ENCODE measurements around the gene TCEA3.
A peak's percentile ranks its signal among the peaks of the same experiment; 100 is the strongest.

Gene TCEA3

GRCh38 chr1:23444596-23445390 is 20.2 kb upstream of the TCEA3 start:
- no peak for DNase-seq

GRCh38 chr1:23444104-23444533 is 19.6 kb upstream of the TCEA3 start:
- DNase-seq = peak; percentile 94

DNA sequence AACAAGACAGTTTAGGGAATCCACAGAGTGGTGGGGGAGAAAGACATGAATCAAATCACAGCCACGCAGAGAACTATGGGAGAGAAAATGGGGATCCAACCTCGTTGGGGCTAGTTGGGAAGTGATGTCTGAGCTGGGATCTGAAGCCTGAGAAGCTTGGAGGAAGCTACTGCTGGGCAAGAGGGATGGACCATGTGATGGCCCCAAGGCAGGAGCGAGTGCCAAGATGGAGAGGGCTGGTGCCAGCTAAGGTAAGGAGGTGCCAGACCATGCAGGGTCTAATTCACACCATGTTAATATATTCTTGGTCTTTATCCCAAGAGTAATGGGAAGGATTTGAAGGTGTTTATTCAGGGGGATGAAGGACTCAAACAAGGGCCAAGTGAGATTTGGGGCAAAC is 18.2 kb upstream of the TCEA3 start:
- no peak for DNase-seq

DNA sequence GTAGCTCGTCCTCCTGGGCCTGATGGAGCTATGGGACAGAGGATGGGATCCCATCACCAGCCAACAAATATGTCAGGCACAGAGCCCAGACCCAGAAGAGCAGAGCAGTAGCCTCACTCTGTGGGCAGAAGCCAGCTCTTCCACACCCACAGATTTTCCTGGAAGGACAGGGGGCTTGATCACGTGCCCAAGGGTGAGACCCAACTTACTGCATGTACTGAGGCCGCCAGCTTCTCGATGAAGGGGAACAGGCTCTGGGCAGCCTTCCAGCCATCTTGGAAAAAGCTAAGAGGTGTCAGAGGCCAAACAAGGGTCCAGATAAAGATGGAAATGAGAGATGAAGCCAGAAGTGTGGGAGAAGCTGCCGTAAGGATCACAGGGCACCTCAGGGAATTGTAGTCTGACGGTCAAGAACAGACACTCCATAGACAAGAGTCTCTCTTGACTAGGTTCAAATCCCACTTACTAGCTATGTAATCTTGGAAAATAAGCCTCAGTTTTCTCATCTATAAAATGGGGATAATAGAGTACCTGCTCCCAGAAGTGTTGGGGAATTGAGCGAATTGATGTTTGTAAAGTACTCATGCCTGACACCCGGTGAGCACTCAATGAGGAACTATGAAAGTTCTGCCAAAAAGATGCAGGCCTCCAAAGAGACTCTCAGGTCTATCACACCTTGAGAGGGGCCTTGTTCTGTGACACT is 17.0 kb upstream of the TCEA3 start:
- no peak for DNase-seq

DNA sequence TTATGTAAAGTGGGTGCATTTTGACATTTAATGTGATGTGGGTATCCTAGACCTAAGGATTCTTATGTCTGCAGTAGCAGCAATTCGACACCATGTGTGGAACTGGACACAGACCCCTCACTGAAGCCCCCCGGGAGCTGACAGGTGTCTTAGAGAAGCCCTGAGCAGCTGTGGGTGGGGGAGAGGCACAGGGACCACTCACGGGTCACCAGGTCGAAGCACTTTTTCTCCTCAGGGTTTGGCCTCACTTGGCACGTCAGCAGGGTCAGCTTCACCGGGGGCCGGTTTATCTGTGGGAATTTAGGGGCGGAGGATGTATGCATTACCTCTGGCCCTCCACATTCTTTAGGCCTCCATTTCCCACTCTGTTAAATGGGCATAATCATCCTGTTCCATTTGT is 14.0 kb upstream of the TCEA3 start:
- DNase-seq = no peak

- no peak for DNase-seq
Observed at GRCh38 chr1:23437355-23437664, 12.8 kb upstream of the TCEA3 start.

DNA sequence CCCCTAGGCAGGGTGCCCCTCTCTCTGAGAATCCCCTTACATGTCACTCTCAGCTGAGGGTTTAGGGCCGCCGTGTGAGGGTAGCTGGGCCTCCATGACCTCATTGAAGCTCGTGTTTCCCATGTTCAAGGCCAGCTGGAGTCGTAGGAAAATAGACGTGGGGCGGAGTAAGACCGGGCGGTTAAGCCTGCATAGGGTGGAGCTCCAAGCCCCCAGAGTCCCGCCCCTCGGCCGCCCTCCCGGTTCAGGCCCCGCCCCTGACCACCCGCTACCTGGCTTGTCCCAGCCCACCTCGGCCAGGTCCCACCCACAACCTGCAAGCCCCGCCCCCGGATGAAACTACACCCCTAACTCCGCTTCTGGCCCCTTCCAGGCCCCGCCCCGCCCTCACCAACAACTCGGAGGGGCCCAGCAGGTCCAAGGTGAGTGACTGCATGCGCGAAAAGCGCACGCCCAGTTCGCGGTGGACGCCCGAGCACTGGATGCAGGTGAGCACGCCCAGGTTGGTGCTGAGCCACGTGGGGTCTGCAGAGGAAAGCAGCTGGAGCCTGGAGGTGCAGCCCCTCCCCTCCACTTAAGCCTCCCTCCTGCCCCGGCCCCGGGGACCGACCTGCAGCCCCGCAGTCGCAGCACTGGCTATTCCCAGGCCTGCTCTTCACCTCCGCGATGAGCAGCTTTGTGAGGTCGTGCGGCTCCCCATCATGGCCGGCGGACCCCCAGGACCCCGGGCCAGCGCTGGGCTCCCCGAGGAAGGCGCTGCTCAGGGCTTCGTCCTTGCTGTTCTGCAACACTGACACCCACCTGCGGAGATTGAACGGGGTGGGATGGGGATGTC is 12.2 kb upstream of the TCEA3 start:
- no peak for DNase-seq

- DNase-seq = no peak
Observed at GRCh38 chr1:23434260-23434775, 9.8 kb upstream of the TCEA3 start.

DNA sequence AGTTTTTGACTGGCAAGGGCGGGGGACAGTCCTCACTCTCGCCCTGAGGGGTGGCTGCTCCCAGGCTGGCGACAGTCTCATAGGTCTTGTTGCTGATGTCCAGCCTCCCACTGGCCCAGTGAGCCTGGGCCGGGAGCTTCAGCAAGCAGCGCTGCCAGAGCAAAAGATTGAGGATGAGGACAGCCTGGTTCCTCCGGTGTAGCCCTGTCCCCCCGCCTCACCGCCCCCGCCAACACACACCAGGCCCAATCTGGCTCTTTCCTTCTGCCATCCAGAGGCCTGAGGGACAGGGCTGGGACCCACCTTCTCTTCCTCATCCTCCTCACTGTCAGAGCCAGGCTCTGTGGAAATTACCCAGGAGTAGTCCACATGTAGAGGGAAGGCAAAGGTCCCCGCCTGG is 8.6 kb upstream of the TCEA3 start:
- no peak for DNase-seq

DNA sequence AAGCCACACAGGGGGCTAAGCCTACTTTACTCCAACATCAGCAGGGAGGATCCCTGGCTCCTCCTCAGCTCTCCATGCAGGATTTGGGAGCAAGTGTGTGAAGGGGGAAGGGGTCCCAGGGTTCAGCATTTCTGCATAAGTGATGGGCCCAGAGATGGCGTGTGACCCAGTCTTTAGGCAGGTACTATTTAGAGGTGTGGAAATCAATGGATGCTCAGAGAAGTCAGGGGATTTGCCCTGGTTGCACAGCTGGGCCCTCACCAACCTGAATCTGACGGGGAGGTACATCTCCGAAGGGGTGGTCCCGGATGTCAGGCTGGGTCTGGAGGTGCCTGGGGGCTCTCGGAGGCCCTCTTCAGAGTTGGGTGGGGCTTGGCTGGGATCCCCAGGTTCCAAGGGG is 6.9 kb upstream of the TCEA3 start:
- DNase-seq = no peak

DNA sequence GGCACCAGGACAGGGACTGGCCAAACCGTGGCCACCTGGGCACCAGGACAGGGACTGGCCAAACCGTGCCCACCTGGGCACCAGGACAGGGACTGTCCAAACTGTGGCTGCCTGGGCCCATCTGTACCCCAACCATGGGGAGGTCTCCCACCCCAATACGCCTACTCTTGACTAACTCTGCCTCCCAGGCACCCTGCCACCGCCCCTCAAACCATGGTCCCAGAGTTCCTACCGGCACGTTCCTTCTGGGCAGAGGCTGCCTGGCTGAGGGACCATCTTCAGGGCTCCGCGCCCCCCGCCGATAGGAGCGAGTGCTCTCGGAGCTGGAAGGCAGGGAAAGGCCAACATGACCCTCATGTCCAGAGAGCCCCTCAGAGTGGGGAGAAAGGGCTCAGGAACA is 6.3 kb upstream of the TCEA3 start:
- DNase-seq = no peak

DNA sequence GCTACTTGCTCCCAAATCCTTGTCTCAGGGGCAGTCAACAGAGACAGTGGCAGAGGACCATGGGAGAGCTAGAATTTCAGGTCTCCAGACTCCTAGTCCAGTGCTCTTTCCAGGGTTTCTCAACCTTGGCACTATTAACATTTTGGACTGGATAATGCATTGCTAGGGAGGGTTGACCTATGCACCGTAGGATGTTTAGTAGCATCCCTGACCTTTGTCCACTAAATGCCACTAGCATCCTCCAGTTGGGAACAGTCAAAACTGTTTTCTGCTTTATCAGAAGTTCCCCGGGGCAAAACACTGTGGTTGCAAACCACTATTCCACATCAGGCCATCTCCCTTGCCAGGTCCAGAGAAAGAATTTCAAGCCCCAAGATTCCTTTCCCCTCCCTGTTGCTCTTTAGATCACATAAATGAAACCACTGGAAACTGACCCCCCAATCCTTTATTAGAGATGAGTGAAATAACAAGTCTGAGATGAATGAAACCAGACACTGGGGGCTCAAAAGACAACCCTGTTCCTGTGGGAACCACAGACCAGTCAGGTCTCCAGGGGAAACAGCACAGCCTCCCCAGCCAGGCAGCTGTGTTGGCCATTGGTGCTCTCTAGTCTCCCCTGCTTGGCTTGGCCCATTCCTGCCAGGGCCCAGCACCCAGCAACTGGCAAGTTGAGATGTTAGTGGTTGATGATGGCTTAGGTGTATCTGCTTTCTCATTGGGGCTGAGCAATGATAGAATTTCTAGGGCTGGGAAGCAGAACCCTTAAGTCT is 3.8 kb upstream of the TCEA3 start:
- no peak for DNase-seq

DNA sequence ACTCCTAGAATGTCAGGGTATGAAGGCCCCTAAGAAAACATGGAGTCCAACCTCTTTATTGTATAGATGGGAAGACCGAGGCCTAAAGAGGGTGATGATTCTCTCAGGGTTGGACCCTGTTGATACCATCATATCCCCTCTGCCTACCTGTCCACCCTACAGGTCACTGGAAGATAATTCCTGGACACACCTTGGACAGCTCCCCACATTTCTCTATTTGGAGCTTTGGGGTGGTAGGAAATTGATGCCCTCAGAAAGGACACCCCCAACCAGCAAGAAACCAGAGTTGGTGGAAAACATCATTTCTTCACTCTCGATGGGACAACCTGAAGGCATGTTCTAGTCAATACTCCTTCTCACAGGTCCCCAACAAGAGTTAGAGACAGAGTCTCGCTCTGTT is 3.0 kb upstream of the TCEA3 start:
- no peak for DNase-seq

GRCh38 chr1:23426828-23427227 is 2.3 kb upstream of the TCEA3 start:
- no peak for DNase-seq

GRCh38 chr1:23425193-23425494 is 596 bp upstream of the TCEA3 start:
- no peak for DNase-seq

DNA sequence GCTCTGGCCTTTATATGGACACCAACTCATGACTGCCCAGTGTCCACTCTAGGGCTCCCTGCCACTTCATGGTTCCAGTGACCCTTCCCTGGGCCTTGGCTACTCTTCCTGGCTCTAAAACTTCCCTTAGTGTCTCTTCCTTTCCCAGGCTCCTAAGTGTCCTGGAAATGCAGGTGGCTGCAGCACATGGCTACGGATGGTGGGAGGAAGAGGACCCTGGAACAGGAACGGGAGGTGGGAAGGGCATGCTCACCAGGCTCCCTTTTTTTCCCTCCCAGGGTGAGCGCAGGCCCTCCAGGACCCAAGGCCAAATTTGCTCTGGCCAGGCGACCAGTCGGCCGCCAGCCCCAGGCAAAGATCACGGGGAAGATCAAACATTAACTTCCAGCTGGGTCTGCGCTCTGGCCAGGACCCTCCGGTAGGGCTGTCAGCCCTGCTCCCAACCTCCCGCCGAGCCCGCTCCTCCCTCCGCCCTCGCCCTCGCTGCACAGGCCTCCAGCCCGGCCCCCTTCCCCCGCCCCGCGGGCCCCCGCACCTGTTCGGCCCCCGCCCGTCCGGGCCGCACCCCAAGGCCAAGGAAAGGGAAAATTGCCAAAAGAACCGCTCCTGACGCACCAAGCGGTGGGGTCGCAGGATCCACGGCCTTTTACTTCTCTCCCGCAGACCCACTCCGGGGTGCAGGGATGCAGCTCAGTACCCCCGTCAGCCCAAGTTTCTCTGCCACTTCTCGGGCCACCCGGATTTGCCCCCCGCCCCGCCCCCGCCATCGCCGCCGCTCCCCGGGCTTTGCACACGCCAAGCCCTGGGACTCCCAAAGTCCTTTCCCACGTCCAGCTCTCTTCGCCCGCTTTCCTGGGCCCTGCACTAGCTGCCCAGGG is 894 bp downstream of the TCEA3 start:
- DNase-seq = no peak

DNA sequence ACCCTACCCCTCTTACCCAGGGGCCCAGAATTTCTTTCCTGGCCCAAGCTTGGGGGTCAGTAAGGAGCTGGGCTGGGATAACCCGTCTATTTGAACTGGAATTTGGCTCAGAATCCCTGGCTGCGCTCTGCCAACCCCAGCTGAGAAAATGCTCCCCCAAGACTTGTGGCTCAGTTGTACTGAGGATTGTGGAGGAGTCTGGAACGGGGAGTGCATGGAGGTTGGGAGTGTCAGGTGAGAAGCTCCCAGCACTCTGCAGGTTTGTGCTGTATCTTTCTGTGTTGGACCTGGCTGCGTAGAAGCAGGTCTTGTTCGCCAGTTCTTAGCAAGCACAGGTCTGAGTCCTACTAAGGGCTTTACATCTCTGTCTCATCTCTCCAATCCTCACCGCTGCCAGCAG is 1.6 kb downstream of the TCEA3 start:
- no peak for DNase-seq

DNA sequence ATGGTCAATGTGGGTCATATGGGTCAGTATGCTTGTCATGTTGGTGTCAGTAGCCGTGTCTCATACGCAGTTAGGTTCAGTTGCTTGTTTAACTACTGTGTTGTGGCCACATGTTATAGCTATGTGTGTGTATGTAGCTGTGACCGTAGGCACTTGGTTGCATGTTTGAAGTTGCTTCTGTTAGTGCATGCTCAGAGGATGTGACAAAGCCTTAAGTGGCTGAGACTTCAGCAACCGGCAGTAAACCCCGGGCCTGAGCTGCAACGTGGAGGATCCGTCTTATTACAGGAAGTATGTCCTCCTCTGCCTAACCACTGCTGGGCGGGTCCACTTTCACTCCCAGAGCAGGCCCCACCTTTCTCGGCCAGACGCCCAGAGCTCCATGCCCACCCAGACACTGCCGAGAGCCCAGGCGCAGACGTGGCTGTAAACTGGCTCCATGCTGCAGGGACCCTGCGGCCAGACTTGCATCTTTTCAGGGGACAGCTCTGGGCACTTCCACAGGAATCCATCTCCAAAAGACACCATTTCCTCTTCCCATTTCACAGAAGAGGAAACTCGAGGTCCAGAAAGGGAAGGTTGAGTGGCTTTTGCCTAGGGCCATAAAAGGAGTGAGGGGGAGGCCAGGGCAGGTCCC is 2.2 kb downstream of the TCEA3 start:
- peak; percentile 84 for DNase-seq

GRCh38 chr1:23421753-23422240 is 2.8 kb downstream of the TCEA3 start:
- DNase-seq = peak; percentile 22

DNA sequence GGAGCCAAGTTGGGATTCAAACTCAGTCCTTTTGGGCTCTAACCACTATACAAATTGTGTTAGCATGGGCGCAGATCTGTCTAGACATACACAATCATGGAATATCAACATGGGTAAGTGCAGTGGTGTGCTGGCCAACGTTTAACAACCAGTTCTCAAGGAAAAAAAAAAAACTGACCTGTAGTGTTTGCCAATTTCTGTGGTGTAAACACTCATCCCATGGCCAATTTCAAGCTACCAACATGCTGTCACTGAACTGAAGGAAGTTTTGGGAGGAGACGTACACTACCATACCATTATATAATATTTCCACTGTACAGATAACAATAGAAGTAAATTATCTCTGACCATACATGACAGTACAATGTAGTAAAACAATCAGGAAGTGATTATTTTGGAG is 3.2 kb downstream of the TCEA3 start:
- no peak for DNase-seq

DNA sequence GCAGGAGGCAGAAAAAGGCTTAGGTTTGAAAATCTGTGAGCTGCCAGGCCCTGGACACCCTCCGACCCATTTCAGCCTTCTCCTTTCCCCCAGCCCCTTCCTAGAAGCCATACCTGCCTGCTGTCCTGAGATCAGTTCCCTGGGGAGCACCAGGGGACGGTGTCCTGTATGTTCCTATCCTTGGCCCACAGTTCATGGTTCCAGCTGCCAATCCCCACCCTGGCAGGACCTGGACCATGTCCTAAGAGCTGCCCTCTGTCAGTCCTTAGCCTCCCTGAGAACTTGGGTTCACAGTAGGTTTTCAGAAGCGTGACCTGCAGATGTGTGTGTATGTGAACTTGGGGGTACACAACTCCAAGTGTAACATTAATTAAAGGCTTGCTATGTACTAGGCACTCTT is 3.8 kb downstream of the TCEA3 start:
- DNase-seq = no peak
